Dedifferentiated amniotic fluid mesenchymal stem cell (primary cell): ENCODE measurements around the gene SLC4A1.
A peak's percentile ranks its signal among the peaks of the same experiment; 100 is the strongest.

Source experiments
- DNase-seq: peaks from one replicate; pipeline ENCODE4 v3.0.0-alpha.2; 2016; ENCODE audit errors: extremely low spot score

Gene SLC4A1

DNA sequence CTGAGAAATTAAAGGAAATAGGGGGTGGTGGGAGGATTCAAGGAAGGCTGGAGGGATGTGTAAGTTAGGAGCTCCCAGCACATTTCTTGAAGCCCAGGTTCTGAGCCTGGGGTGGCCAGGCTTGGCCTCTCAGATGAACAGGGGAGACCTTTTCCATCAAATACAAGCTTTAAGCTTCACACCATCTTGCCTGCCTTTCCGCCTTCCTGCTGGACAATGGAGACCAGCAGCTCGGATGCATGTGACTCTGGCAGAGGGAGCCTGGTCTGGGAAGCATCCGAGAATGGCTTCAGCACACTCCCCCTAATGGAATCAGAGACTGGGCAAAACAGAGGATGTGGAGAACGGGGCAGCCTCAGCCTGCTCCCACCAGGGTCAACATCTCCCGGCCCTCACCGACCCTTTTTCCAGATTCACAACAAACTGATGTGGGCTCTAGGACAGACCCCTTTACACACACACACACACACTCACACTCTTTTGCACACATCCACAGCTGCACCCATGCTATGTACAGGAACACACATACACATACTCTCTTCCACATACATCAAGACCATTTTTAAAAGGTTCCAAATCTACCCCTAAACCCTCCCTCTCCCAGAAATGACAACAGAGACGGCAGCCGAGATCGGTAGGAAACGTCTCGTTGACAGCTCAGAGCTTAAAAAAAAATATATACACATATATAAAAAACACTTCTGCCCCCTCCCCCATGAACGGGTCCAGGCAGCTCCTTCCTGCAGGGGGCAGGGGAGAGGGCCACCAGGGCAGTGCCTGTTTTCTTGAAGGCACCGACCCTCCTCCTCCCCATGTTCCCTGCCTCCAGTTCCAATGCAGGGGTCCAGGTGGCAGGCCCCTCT lies 61.7 kb downstream of the SLC4A1 start:
- DNase-seq: no peak

DNA sequence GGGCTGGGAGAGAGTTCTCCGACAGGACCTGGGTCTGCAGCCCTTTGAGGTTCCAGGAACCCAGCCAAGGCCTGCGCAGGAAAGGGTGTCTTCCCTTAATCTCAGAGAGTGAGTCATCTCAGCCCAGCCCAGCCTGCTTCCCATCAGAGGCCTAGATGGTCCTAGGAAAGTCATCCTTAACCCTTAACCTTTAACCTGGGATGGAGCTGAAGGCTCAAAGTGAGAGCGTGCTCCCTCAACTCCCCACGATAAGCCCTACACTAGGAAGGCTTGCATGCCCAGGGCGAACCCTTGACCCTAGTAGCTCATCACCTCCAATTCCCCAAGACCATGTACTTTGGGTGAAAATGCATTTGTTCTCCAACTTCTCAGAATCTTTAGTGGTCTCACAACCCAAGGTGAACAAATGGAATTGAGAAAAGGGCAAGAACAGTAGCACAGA lies 63.5 kb downstream of the SLC4A1 start:
- no peak for DNase-seq

DNA sequence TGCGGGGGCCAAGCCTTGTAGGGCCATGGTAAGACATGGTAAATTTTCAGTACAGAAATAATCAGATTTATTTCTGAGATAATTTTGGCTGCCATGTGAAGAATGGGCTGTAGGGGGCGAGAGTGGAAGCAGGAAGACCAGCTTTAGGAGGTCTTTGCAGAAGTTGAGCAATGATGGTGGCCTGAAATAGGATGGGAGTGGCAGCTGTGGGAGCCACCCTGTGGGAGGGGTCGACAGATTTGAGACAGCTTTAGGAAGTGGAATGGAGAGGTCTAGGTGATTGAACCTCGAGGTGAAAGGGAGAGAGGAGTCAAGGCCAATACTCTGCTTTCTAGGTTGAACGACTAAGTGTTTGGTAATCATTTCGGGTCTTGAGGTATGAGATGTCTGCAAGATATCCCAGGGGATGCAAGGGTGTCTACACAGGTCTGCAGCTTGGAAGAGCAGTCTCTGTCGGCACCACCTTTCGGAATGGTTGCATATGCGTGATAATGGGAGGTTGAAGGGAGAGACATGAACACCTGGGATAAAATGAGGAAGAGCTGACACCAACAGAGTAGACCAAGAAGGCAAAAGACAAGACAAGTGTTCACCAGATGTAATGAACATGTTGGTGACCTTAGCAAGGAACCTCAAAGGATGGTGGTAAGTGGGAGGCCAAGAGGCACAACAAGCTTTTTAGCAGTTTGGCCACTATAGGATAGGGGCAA lies 64.0 kb downstream of the SLC4A1 start:
- peak; percentile 53 for DNase-seq

DNA sequence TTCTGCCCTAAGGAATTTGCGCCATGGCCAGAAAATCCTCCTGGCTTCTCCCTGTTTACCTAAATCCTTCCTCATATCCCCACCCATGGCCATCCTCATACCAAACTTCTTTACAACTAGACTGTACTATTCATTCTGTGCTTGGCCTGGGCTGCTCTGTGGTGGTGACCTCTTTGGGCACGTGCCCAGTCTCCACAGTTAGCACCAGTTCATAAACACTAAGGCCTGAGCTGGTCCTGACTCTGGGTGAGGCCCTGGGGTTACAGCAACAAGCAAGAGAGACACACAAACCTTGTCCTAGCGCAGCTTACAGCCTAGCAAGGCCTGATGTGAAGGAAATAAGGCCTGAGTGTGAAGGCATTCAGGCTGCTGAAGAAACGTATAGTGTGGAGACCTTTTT lies 65.2 kb downstream of the SLC4A1 start:
- no peak for DNase-seq

DNA sequence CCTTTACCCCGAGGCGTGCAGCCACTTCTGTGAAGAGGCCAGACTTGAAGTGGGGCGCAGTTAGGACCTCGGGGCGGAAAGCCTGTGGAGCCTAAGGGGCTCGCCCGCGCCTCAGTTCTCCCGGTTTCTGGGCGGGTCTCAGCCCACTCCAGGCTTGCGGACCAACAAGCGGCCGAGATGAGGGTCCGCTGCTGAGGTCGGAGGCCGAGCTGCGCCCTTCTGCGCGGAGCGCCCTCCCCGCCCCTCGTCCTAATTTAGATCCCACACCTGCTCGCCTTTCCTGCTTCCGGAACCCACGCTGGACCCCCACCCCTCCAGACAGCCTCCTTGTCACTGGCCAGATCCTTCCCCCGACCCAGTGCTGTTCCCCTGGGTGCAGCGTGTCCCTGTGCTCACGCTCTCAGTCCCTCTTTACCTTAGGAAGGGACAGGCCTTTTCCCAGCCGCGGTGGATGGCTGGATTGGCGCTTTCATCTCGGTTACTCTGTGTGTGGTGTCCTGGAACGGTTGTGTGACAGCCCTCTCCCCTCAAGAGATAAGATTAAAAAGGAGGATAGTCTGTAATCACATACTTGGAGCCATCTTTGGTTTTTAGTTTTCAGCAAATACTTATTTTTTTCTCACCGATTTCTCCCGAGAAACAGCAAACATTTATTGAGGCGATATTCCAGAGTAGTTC lies 67.3 kb downstream of the SLC4A1 start:
- no peak for DNase-seq

DNA sequence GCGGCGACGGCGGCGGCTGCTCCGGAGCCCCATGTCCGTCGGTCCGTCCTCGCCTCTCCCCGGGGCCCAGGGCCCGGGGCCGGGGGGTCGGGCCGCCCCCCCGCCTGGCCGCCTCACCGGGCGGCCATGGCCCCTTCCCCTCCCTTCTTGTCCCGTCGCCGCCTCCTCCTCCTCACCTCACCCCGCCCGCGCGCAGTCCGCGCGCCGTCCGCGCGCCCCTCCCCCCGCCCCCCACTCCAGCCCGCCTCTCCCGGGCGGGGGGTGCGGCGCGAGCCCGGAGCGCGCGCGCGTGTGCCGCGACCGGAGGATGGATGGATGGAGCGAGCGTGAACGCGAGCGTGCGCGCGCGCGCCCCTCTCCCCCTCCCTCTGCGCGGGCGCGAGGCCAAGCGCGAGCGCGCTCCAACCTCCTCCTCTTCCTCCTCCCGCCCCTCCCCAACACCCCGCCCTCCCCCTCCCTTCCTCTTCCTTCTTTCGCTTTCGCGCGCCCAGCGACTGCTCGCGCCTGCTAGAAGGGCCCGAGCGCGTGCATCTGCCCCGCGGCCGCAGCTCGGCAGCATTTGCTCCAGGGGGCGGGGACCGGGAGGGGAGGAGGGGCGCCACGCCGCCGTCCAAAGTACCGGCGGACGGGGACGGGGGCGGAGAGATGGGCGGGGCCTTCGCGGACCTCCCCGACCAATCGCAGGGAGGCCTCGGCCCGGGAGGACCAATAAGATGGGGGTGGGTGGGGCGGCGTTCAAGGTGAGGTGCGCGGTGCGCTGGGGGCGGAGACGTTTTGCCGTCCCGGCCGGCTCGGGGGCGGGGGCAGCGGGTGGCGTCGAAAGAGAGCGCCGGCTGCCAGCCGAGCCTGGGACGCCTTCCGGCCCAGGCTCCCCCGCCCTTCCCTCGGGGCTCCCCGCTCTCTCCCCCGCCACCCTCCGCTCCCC lies 68.1 kb downstream of the SLC4A1 start, which contains the start of gene ATXN7L3:
Gene ATXN7L3, minus strand, starts transcription at position 332 of the 925 bp plus-strand sequence. CDS start 1,814 bp downstream, outside the sequence.
- DNase-seq: peak; percentile 97

DNA sequence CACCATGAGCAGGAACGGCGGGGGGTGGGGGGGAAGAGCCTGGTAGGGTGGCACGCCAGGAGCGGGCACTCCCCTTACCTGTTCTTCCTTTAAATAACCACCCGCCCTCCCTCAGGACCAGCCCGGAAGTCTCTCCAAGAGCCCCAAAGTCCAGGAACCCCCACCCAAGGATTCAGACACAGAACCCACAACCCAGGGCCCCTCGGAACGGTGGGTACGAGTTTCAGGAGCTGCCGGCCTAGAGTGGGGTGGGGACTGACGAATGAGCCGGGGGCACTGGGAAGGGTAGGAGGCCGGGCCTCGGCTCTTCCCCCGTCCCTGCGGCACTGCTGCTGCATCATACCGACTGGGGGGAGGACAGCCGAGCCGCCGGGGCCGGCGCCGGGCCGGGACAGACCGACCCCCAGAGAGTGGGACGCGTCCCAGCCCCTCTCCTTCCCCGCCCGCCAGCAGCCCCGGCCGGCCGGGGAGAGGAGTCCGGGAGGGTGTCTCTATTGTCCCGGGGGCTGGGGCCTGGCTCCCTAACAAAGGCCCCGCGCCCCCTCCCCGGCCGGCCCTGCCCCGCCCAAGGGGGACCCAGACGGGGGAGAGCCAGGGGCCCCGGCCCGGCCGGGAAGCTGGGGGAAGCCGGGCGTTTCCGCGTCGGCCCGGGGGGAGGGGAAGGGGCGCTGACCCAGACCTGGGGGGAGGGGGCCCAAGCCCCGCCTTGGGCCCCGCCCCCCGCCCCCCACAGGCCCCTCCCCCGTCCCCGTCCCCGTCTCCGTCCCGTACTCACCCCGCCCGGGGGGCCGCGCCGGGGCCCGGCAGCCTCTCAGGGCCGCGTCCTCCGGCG lies 69.0 kb downstream of the SLC4A1 start:
- peak; percentile 29 for DNase-seq
